Measurements from ENCODE around the gene DOHH.

DOHH gene

DNA sequence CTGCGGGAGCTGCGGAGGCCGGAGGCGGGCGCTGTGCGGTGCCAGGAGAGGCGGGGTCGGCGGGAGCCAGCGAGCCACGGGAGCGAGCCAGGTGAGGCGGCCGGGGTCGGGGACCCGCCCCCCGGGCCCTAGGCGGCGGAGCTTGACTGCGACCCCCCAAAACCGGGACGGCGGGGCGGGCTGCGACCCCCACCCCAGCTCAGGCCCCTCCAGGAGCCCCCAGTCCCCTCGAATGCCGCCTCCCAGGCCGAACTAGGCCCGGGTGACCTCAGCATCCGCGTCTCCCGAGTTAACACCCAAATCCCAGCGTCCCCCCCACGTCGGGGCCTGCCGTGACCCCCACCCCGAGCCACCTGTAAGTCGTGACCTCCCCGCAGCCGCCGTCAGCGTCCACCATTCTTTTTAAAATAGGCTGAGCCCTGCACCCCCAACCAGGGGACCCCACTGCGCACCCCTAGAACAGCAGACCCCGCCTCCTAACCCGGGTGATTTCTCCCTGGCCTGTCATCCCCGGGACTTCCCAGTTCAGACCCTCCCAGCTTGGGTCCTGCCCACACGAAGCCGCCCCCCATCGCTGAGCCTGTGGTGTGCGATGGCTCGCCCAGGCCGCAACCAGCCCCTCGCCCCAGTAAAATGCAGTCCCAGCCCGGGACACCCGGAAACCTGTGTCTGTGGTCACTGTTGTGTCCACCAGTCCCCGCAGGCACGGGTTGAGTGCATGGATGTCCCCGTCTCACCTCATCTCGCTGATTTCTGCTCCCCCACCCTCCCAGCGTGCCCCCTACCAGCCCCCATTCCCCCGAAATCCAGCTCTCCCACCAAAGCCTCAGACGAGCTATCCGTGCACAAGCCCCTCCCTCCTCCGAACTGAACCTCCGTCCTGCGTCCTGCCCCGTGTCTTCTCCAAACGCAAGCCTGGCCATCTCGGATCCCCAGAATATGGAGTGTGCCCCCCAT, 6.2 kb upstream of the DOHH start:
- in situ Hi-C loops (cut with HindIII; ENCODE audit: low sequenced_read_pairs), result no loop called here

- in situ Hi-C loops (cut with HindIII; ENCODE audit: low sequenced_read_pairs), result no loop called here
Observed at GRCh38 chr19:3505598-3506383, 5.3 kb upstream of the DOHH start, which contains the start of gene FZR1. TSS of gene FZR1 (plus strand) at chr19:3506311. CDS start at chr19:3522990, 16,679 bp downstream.

- in situ Hi-C loops (cut with HindIII; ENCODE audit: low sequenced_read_pairs), result no loop called here
Observed at GRCh38 chr19:3504735-3505134, 4.3 kb upstream of the DOHH start.

GRCh38 chr19:3503036-3503572, 2.6 kb upstream of the DOHH start:
- in situ Hi-C loops (cut with HindIII; ENCODE audit: low sequenced_read_pairs), result no loop called here

DNA sequence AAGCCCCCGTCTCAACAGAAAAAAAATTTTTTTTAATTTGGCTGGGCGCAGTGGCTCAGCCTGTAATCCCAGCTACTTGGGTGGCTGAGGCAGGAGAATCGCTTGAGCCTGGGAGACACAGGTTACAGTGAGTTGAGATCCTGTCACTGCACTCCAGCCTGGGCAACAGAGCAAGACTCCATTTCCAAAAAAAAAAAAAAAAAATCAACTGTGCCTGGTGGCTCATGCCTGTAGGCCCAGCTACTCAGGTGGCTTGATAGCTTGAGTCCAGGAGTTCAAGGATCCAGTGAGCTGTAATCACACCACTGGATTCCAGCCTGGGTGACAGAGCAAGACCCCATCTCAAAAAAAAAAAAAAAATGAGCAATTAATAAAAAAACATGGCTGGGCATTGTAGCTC, 1.3 kb upstream of the DOHH start:
- in situ Hi-C loops (cut with HindIII; ENCODE audit: low sequenced_read_pairs), result no loop called here

DNA sequence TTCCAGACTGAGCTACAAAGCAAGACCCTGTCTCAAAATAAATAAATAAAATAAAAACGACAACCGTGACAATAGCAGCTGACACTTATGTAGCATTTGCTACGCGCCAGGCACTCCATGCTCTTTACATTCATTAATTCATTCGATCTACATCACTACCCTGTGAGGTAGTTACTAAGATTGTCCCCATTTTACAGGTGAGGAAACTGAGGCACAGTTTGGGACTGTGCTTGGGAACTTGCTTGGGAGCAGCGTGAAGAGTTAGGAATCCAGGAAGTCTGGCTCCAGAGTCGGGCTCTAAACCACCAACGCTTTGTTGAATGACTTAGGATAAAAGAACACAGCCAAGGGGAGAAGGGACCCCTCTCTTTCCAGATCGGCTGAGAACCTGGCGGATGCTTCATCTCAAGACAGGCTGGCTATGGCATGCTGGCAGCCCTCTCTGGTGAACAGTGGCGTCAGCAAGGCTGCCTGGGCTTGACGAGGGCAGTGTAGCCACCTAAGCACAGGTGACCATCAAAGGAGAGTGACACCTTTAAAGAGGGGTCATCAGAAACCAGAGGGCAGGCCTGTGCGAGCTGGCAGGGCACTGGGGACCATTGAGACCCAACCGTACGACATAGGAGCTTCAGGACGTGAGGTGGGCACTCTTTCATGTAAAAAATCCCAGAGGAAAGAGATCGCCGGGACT, 591 bp downstream of the DOHH start:
- in situ Hi-C loops (cut with HindIII; ENCODE audit: low sequenced_read_pairs), result no loop called here

GRCh38 chr19:3497757-3498520, 2.5 kb downstream of the DOHH start:
- in situ Hi-C loops (cut with HindIII; ENCODE audit: low sequenced_read_pairs), result no loop called here

DNA sequence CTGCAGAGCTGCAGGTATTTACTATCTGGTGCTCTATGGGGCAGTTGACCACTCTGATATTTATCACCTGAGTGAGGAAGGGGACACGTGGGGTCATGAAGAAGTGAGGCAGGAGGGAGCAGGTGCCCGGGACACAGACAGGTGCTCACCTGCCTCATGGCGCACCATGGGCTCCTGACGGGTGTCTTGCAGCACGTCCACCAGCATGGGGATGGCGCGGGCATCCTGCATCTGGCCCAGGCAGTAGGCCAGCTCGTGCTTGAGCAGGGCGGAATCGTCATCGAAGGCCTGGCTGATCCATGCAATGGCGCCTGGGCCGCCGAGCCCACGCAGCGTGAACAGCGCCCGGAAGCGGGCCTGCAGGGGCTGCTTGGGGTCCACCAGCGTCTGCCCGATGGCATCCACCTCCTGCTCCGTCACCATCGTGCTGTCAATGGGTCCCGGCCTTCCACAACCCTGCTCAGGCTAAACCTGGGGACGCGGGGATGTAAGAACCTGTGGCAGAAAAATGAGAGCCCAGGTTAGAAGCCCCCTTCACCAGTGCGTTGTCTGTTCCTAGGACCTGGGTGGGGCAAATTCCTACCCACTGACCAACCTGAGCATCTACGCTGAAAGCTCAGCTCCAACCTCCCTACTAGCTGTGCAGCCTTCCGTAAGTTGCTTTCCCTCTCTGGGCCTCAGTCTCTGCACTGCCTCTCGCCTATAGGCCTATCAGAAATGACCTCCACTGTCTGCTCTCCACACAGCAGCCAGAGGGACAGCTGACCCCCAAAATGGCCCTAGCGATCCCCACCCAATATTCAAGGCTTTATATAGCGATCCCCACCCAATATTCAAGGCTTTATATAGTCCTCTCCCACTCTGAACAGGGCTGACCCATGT, 3.8 kb downstream of the DOHH start:
- in situ Hi-C loops (cut with HindIII; ENCODE audit: low sequenced_read_pairs), result no loop called here

DNA sequence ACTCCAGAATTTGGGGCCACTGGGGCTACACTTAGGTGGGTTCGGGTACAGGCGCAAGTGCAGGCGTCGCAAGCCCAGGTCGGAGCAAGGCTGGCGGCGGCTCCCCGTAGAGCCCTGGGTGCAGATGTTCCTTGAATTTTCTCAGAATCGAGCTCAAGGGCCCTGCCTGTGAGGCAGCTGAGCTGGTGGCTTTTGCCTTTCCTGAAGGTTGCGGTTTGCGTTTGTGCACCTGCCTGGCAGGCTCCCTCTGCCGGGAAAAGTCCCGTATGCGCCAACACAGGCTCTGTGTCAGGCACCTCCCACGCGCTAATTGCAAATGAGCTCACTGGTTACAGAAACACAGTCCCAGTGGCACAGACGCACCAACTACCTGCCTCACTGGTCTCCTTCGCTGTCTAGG, 5.9 kb downstream of the DOHH start:
- in situ Hi-C loops (cut with HindIII; ENCODE audit: low sequenced_read_pairs), result no loop called here

DNA sequence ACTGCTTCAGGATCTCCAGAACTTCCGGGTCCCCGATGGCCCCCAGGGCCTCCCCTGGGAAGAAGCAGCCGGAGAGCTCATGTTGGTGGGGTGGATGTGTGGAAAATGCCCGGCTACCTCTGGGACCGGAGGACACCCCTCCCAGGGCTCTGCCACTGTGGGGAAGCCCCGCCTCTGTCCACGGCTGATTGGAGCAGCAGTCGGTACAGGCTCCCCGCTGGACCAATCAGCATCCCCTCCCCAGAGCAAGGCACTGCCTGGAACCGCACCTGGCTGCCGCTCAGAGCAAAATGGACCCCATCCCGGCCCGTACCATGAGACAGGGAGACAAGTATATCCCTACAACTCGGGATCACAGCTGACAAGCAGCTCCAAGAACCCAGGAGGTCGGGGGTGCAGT, 6.4 kb downstream of the DOHH start:
- in situ Hi-C loops (cut with HindIII; ENCODE audit: low sequenced_read_pairs), result no loop called here

- in situ Hi-C loops (cut with HindIII; ENCODE audit: low sequenced_read_pairs), result no loop called here
Observed at GRCh38 chr19:3493651-3494050, 6.8 kb downstream of the DOHH start.

GRCh38 chr19:3492919-3493318, 7.6 kb downstream of the DOHH start:
- in situ Hi-C loops (cut with HindIII; ENCODE audit: low sequenced_read_pairs), result no loop called here

DNA sequence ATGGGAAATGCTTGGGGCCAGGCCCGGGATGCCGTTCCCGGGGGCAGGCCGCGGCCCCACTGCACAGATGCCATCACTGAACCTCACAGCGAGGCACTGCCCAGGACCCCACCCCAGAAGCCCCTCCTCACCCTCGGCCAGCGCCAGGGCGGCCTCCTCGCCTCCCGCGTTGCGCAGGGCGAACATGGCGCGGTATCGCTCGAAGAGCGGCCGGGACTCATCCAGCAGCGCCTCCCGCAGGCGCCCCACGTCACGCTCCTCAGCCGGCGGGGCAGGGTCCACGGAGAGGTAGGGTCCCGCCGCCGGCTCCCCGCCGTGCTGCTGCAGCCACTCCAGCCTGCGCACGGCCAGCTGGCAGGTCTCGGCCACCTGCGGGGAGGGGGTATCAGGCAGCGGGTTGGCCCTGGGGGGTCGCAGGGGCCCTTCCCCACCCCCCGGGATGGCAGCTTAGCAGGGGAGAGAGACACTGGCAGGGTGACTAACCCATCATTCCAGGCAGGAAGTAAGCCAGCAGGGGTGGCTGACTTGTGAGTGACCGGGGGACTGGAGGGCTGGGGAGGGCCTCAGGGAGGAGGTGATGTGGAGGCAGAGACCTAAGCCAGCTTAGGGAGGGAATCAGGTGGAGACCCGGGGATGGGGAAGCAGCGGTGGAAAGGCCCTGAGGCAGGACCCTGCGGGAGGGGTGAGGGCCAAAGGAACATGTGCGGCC, 8.2 kb downstream of the DOHH start:
- in situ Hi-C loops (cut with HindIII; ENCODE audit: low sequenced_read_pairs), result no loop called here

DNA sequence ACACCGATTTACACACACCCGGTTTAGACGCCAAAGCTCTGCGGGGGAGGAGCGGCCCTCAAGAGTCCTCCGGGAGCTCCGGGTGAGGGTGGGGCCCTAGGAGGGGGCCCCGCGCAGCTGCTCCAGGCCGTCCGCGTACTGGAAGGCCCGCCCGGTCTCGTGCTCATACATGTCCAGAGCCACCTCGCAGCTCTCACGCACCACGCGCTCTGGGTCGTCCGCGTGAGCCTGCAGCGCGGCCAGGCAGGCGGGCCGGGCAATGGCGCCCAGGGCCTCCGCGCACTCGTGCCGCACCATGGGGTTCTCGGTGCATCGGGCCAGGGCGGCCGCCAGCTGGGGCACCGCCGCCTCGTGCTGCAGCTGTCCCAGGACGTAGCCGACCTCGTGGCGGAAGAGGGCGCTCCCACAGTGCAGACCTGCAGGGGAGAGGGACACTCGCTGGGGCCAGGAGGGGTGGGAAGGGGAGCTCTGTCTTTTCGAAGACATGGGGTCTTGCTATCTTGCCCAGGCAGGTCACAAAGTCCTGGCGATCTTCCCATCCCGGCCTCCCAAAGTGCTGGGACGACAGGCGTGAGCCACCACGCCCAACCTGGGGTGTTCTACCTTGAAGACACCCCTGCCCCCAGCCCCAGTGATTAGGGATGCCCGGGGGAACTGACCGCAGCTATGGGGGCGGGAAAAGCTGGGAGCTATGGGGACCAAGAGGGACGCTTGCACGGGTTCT, 8.9 kb downstream of the DOHH start:
- in situ Hi-C loops (cut with HindIII; ENCODE audit: low sequenced_read_pairs), result no loop called here

GRCh38 chr19:3483226-3483628, 17.2 kb downstream of the DOHH start, which contains the start of gene SMIM44:
TSS of gene SMIM44 (minus strand) at chr19:3483441. CDS start at chr19:3483403, 38 bp downstream.
- in situ Hi-C loops (cut with HindIII; ENCODE audit: low sequenced_read_pairs), result no loop called here

- in situ Hi-C loops (cut with HindIII; ENCODE audit: low sequenced_read_pairs), result no loop called here
Observed at GRCh38 chr19:3482507-3483225, 17.8 kb downstream of the DOHH start.
